Keratinocyte (primary cell): Measurements from ENCODE around the gene UNC93A.

Experiments
- CTCF ChIP-seq, 3 experiments: IDR thresholded peaks in 1 of 3; conservative IDR thresholded peaks in 1 of 3; optimal IDR thresholded peaks in 1 of 3; 2 replicates in 2 of 3; 3 replicates in 1 of 3; pipeline versions ENCODE3 to v1.5.1; 2011; ENCODE audit warnings: low read length in 3 of 3, mild to moderate bottlenecking in 3 of 3, moderate library complexity in 2 of 3, control low read depth in 1 of 3, inconsistent platforms in 1 of 3; ENCODE audit not compliant: insufficient read depth in 2 of 3; ENCODE audit errors: extremely low read depth in 1 of 3
- EZH2 ChIP-seq: IDR thresholded peaks from one replicate; pipeline ENCODE4 v1.6.1; 2012; ENCODE audit warnings: inconsistent platforms, mild to moderate bottlenecking, low read length, moderate library complexity

DNA sequence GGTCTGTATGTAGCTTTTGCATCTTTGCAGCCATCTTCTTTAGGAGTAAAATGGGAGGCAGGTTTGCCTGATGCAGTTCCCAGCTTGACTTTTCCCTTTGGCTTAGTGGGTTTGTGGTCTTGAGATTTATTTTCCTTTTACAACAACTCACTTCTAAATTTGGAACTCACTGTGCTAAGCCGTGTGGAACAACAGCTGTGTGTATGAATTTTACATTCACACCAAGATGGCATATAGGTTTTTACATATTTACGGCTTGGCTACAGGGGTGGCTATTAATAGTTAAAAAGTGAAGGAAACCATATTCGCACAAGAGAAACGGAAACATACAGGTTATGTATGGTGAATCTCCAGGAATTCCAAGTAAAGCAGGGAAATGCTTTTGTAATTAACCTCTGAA, 36.3 kb downstream of the UNC93A start:
- no peak for TF ChIP-seq CTCF (optimal IDR thresholded peaks at IDR 0.05 in 1 of 3, IDR thresholded peaks at IDR 0.05 in 1 of 3, conservative IDR thresholded peaks at IDR 0.05 in 1 of 3; ENCODE audit: extremely low read depth in 1 of 3, insufficient read depth in 2 of 3, low read length in 3 of 3)
- TF ChIP-seq EZH2, result no peak
